ENCODE measurements around the gene TES.

Gene TES

GRCh38 chr7:116283595-116284204, 73.4 kb downstream of the TES start:
- no peak for DNase-seq (ENCODE audit: low read depth)
- no peak overlapping the region for H3K4me3 ChIP-seq (ENCODE audit: low read length)
- TF ChIP-seq CTCF (IDR thresholded peaks at IDR 0.05; ENCODE audit: insufficient read depth, low read depth, low read length, missing control alignments), result no peak

- TF ChIP-seq CTCF (IDR thresholded peaks at IDR 0.05; ENCODE audit: insufficient read depth, low read depth, low read length, missing control alignments), result no peak
- no peak overlapping the region for H3K4me3 ChIP-seq (ENCODE audit: low read length)
- DNase-seq (ENCODE audit: low read depth), result peak; percentile 79
Observed at GRCh38 chr7:116284390-116284789, 74.1 kb downstream of the TES start.

- DNase-seq (ENCODE audit: low read depth), result no peak
- TF ChIP-seq CTCF (IDR thresholded peaks at IDR 0.05; ENCODE audit: insufficient read depth, low read depth, low read length, missing control alignments), result no peak
- no peak overlapping the region for H3K4me3 ChIP-seq (ENCODE audit: low read length)
Observed at GRCh38 chr7:116285252-116285651, 74.9 kb downstream of the TES start.

GRCh38 chr7:116290740-116291139, 80.4 kb downstream of the TES start:
- H3K4me3 ChIP-seq (ENCODE audit: low read length), result no peak overlapping the region
- TF ChIP-seq CTCF (IDR thresholded peaks at IDR 0.05; ENCODE audit: insufficient read depth, low read depth, low read length, missing control alignments), result no peak

GRCh38 chr7:116291937-116292336, 81.6 kb downstream of the TES start:
- no peak for DNase-seq (ENCODE audit: low read depth)
- H3K4me3 ChIP-seq (ENCODE audit: low read length), result no peak overlapping the region
- TF ChIP-seq CTCF (IDR thresholded peaks at IDR 0.05; ENCODE audit: insufficient read depth, low read depth, low read length, missing control alignments), result no peak

More at GRCh38 chr7:116290740-116291139, 80.4 kb downstream of the TES start:
- DNase-seq (ENCODE audit: low read depth), result no peak

GRCh38 chr7:116292381-116292780, 82.0 kb downstream of the TES start:
- TF ChIP-seq CTCF (IDR thresholded peaks at IDR 0.05; ENCODE audit: insufficient read depth, low read depth, low read length, missing control alignments), result no peak
- DNase-seq (ENCODE audit: low read depth), result peak; percentile 54
- H3K4me3 ChIP-seq (ENCODE audit: low read length), result no peak overlapping the region

- no peak for DNase-seq (ENCODE audit: low read depth)
- H3K4me3 ChIP-seq (ENCODE audit: low read length), result no peak overlapping the region
- TF ChIP-seq CTCF (IDR thresholded peaks at IDR 0.05; ENCODE audit: insufficient read depth, low read depth, low read length, missing control alignments), result peak; percentile 18
Observed at GRCh38 chr7:116293139-116293538, 82.8 kb downstream of the TES start.
